Measurements from ENCODE around the gene CAMKMT.
"Not testable (repeated sequence)": the region's sequence is repeated elsewhere in the genome, so short reads cannot be mapped to it uniquely, and the experiment has no call there.

The CAMKMT gene

DNA sequence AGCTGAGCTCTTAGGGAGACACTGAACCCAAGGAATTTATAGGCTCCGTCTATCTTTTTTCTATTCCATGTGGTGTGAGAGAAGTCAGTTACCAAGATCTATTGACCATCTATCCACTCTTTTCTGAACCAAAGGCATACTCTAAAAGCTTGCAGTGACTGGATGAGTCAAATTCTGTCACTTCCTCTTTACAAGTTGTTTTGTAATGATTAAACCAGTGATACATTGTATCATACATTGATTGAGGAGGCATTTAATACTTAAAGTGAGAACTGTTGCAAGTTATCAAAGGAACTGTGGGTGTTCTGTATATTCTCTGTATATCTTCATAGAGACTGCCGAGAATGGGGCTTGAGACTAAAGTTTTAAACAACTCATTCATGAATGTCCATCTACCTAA is 188.8 kb downstream of the CAMKMT start:
- no peak for DNase-seq (ENCODE audit: low spot score)

DNA sequence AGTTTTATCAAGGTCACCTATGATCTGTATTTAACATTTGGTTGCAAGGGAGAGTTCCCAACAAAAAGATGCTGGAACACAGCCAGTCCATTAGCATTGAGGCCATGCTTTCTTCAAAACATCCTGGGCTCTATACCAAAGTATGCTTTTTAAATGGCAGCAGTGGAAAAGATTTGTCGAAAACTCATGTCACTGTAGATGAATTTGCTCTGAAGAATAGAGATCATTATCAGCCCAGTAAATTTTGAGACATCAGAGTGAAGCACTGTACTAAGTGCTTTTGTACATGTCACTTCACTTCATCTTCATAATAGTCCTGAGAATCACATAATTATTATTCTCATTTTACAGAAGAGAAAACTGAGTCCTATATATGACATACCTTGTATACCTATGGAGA is 189.8 kb downstream of the CAMKMT start:
- no peak for DNase-seq (ENCODE audit: low spot score)

DNA sequence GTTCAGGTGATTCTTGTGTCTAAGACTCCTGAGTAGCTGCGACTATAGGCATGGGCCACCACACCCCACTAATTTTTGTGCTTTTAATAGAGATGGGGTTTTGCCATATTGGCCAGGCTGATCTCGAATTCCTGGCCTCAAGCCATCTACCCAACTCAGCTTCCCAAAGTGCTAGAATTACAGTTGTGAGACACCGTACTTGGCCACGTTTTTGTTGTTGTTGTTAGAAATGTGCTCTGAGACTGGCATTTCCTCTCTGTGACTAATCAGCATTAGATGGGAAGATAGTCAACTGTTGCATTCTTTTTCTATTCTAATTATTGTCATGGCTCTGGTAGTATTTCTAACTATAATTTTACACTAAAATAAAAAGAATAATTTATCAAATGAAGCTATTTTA is 191.7 kb downstream of the CAMKMT start:
- no peak for DNase-seq (ENCODE audit: low spot score)

DNA sequence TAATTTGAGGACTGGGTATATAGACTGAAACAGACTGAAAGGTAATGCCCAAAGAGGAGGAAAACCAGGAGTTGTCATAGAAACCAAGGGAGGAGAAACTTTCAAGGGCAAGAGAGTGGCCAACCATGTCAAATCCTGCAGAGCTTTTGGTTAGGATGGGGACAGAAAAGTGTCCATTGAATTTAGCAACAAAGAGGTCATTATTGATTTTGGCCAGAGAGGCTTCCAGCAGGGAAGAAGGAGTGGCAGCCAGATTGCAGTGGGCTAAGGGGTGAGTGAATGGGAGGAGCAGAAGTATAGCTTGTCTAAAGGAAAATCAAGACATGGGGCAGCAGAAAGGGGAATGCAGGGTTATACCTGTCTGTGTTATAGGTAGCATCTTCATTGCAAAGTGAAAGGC is 194.0 kb downstream of the CAMKMT start:
- no peak for DNase-seq (ENCODE audit: low spot score)

DNA sequence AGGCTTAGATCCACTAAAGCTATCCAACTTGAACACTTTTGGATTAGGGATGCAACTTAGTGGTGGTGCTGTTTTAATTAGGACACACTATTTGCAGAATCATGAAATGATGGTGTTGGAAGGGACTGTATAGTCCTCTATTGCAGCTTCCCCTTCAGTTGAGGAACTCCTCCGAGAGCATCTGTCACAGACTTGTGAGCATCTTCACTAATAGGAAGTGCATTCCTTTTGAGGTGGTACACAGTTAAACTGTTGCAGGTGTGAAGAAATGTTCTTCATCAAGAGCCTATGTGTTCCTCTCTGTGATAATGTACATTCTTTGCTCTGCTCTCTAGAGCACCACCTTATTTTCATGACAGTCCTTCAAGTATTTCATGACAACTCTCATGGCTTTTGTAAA is 197.4 kb downstream of the CAMKMT start:
- no peak for DNase-seq (ENCODE audit: low spot score)

DNA sequence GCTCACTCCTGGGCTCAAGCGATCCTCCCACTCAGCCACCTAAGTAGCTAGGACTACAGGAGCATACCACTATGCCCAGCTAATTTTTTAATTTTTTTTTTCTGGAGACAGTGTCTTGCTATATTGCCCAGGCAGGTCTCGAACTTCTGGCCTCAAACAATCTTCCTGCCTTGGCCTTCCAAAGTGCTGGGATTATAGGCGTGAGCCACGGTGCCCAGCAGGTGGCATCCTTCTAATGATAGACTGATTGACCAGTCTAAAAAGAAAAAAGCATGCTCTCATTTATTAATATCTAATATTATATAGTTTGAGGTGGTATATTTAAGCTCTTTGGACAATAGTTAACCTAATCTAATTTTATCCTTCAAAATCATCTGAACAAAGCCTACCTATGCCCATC is 198.6 kb downstream of the CAMKMT start:
- no peak for DNase-seq (ENCODE audit: low spot score)

DNA sequence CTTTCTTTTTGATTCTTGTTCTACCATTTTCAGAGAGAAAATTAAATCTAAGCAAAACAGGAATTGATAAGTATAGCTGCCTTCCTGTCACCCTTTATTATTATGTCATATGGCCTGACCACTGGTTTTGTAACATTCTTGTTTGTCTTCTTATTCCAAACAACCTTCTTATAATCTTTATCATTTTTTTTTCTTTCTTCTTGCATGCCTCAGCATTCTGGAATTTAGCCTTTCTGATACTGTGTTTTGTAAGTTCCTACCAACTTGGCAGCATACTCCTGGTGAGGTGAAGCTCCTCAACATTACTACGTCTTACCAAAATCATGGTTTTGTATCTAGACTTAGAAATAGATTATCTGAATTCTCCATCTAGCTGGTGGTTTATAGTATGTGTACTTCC is 199.2 kb downstream of the CAMKMT start:
- no peak for DNase-seq (ENCODE audit: low spot score)

DNA sequence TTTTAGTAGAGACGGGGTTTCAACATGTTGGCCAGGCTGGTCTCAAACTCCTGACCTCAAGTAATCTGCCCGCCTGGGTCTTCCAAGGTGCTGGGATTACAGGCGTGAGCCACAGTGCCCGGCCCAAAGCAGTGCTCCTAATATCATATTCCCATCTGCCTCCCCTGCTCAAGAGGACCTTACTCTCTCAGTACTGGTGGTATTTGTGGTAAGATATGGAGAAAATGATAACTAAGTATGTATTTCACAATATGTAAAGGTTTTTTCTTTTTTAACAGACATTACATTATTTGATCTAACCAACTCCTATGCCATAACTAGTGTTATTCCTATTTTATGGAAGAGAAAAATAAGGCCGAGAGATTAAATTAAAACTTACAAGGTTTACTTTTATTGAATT is 201.0 kb downstream of the CAMKMT start:
- no peak for DNase-seq (ENCODE audit: low spot score)

DNA sequence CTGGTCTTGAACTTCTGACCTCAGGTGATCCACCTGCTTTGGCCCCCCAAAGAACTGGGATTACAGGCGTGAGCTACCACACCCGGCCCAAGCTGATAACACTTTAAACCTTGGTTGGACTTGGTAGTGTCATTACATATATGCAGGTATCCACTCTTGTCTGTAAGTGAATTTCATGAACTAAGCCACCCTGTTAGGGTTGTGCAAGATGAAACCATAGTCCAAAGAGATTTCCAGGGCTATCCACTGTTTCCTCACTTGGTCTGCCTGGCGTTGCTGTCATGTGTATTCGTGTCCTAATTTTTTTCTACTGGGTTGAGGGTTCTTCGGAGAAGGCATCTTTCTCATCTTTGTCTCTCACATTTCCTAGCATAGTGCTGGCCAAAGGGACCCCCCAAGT is 203.0 kb downstream of the CAMKMT start:
- DNase-seq (ENCODE audit: low spot score): no peak

DNA sequence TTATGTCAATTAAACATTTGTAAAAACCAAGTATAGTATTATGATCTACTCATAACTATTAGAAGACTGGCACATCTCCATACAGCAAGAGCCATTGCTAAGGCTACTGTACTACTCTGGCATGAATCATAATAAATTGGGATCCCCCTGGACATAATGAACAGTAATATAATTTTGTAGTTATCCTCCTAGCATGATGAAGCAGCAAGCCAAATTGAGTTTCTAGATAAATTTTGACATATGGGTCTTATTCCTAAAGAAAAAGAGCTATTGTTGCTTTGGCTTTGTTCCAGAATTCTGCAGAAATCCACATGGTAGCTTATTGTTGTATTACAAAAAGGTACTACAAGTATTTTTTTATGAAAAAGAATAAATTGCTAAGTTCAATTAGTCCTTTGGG is 204.3 kb downstream of the CAMKMT start:
- no peak for DNase-seq (ENCODE audit: low spot score)

DNA sequence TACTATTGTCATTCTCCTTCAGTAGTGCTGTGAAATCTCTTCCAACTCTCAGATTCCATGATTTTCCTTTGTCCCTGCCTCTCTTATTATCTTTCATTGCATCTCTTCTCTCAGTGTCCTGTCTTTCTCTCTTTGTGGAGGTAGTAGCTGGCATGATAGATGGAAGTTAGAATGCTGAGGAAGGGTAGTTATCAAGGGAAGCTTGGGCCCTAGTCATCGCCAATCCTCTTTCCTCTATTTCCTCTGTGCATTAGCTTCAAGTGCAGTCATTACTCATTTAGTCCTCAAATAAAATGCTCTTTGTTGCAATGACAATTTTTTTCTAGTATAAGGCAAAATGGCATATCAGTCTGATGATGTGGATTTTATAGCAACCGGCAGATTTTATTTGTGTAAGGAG is 207.7 kb downstream of the CAMKMT start:
- no peak for DNase-seq (ENCODE audit: low spot score)

DNA sequence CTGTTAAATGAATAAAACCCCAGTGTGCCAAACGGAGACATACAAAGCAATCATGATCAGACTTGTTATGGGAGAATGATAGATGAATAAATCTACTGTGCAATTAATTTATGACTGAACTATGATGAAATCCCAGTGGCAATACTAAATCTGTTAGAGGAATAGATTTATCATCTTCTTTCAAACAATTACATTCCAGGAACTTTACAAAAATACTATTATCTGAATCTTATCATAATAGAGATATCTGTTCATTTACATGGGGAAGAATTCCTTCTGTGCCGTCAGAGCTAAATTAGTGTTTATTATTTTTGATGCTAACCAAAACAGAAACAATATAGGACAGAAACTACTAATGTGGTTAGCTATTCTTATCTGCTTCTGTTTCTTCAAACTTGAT is 208.5 kb downstream of the CAMKMT start:
- no peak for DNase-seq (ENCODE audit: low spot score)

DNA sequence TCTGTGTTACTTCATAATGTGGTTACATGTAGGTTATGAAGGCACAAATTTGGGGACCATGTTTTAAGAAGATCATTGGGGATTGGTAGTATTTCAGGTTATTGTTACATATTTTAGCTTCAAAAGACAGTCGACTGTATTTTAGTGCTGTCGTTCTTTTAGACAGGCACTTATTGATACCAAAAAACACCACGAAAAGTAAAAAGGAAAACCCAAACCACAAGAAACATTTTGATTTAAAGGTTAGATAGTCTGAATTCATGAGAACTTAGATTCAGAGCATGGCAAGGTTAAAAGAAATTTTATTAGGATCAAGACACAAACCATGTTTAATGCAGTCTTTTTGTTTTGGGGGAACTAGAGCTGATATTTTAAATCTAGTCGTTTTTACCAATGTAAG is 209.0 kb downstream of the CAMKMT start:
- no peak for DNase-seq (ENCODE audit: low spot score)

DNA sequence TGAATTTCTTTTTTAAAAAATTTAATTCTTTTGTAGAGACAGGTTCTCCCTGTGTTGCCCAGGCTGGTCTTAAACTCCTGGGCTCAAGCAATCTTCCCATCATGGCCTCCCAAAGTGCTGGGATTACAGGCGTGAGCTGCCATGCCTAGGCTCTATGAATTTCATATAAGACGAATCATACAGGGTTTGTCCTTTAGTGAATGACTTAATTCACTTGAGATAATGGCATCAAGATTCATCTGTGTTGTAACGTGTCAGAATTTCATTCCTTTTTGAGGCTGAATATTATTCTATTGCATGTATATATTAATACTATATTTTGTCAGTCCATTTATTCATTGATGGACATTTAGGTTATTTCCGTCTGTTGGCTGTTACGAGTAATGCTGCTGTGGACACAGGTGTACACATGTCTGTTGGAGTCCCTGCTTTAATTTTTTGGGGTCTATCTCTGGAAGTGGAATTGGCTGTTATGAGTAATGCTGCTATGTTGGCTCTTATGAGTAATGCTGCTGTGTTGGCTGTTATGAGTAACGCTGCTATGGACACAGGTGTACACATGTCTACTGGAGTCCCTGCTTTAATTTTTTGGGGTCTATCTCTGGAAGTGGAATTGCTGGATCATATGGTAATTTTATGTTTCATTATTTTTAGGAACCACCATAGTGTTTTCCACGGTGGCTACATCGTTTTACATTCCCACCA is 210.6 kb downstream of the CAMKMT start:
- no peak for DNase-seq (ENCODE audit: low spot score)

DNA sequence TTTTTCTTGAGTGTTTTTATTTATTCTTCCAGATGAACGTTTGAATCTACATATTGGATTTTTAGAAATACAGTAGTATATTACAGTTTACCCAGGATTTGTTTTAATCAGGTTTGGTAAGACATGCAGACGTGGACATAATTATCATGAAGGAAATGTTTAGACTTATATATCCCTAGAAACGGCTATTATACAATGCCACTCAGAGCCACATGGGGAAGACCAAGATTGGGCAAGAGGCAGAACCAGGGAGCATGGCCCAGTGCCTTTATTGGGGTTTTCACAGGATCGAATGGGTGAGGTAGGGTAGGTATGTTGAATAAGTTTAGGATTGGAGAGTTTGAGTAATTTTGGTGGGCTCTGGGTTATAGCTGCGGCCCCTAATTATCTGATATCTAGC is 212.2 kb downstream of the CAMKMT start:
- no peak for DNase-seq (ENCODE audit: low spot score)

DNA sequence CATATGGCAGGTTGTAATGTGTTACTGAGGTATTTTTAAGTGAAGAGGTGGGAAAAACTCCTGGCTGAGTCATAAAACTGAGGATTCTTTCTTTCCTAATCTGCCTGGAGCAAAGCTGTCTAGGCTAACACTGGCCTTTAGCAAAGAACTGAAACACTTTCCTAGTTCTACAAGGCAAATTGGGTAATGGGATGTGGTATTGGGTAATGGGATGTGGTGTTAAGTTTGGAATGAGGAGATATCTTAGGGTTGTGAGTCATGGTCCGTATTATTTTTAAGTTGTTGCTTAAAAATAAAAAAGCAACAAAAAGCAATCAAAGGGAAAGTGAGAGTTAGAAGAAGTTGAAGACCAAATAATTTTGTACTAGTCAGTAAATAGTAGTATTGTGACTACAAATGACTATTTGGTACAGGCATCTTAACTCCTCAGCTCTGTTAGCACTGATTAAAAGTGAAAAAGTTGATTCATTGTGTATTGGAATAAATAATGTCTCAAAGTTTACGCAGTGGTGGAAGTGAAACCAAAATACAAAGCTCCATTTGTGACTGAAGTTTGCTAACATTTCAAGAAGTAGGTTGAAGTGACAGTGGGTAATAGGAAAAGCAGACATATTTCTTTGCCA is 216.8 kb downstream of the CAMKMT start:
- no peak for DNase-seq (ENCODE audit: low spot score)

DNA sequence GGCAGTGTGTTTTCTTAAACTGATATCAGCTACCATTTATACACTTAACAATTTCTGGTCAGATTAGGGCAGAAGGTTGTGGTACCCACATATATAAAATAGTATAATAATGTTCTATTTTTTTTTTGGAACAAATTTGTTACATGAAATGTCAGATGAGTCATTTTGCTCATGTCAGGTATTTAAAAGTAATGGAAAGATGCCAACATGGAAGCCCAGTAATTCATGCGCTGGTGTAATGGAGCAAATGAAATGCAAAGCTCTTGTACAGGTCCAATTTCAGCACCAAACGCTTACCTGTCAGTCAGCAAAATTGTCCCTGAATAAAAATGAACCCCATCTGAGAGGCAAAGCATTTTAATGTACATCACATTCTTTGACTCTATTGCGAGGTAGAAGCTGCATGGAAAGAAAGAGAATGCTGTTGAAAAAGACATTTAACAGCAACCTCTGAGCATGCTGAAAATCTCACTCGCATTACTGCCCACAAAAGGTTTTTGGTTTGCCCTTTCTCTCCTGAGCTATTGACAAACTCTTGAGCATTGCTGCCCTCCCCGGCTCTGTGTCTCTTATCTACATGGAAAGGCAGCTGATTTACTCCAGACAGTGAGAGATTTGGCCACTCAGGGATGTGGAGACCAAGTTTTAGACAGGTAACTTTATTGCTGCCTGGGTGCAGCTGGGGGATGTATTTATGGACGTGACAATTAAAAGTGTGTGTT is 217.5 kb downstream of the CAMKMT start:
- DNase-seq (ENCODE audit: low spot score): no peak

DNA sequence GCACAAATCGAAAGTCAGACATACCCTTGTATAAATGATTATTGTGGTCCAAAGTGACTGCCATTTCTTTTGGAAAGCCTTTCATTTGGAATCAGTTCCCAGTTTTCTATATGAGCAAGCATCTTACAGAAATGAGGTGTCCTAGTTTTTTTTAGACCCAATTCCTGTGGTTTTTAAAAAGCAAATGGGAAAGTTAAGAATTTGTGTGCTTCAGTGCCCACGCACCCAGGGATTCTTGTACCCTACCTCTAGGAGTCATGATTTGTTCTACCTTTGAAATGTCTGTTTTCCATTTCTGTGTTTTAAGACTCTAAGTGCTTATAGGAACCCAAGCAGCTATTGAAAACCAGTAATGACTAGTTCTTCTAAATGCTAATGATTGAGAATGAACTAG is 218.1 kb downstream of the CAMKMT start:
- DNase-seq (ENCODE audit: low spot score): no peak

DNA sequence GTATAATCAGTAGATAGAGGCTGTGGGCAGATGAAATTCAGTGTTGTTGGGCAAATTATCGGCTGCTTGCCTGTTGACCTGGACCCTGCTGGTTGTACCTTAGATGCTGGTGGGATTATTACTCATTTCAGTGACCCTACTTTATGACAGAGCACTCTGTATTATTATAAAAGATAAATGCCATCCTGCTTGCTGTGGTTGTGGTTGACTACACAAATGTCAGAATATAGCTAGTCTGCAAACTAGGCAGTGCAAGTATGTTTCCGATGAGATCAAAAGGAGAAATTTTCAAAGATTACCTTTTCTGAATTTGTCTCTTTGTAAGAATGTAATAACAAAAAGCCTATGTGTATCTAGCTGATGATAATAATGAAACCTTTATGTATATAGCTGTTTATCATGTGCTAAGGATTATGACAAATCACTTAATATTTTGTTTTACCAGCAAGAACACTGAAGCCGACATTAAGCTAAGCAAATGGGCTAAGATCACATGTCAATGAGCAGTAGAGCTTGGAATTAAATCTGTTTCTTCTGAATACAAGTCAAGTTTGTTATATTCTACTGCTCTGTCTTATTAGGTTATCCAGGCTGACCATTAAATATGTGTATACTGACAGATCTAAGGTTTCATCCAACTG is 219.2 kb downstream of the CAMKMT start:
- DNase-seq (ENCODE audit: low spot score): no peak

DNA sequence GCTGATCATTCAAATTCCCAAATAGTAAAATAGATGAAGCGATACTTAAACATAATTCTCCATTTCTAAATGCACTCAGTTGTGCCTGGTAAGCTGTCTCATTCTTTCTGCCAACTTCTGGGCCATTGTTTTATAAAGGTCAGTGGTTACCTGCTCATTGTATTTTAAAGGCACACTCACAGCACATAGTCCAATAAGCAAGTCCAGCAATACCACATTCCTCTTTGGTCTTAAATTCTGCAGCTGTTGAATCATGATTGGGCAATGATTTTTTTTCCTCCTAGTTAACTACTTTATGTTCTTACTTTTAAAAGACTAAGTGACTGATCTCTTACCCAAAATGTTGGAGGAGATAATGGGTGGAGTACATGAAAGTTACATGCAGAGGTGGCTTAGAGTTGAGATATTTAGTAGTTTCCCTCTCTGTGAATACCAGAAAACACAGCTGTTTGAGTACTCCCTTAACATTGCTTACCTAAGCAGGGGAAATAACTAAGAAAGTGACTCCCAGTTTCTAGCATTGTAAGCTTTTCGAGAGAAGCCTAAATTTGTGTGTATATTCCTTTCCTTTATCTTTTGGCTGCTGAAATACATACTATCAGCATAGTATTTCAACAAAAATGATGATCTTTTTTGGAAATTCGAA is 220.7 kb downstream of the CAMKMT start:
- DNase-seq (ENCODE audit: low spot score): no peak

DNA sequence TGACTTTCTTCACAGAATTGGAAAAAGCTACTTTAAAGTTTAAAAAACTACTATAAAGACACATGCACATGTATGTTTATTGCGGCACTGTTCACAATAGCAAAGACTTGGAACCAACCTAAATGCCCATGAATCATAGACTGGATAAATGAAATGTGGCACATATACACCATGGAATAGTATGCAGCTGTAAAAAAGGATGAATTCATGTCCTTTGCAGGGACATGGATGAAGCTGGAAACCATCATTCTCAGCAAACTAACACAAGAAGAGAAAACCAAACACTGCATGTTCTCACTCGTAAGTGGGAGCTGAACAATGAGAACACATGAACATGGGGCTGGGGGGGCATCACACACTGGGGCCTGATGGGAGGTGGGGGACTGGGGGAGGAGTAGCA is 233.9 kb downstream of the CAMKMT start:
- not testable (repeated sequence) for DNase-seq (ENCODE audit: low spot score)

DNA sequence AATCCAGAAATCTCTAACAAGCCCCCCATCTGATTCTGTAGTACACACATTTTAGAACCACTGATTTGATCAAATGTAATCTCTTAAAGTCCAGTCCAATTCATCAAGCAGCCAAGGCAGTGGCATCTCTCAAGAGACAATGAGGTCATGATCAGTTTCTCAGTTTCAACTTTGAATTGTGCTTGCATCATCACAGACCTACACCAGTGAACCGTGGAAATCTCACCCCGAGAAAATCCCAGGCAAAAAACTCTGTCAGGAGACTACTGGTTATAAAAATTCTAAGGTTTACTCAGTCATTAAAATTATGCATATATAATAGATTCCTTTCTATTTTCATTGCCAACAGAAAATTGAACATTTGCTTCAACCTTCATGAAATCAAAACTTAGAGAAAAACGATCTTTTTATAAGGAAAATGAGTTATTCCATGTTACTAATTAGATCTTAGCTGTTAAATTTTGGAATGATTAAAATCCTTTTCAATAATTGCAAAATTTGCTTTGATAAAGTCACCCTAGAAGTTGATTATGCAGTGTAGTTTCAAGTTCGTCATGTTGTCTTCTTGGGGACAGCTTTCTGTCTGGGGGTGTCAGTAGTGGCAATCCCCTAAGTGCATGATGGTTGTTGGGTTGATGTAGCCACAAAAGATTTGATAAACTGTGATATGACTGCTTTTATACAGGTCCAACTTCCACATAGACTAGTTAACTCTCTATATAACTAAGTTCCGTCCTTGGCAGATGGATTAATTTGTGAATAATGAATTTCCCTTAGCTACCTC is 235.0 kb downstream of the CAMKMT start:
- DNase-seq (ENCODE audit: low spot score): no peak

Data from left forelimb (tissue), 1 donor.